22Rv1 (cell line): ENCODE results near the gene ADAMTS2.

Source experiments
- H3K27ac ChIP-seq: fragments of 450-650 bp; 2 replicates; pipeline ENCODE4 v1.5.1; 2017
- CTCF ChIP-seq: fragments of 450-650 bp; IDR thresholded peaks from 2 replicates; pipeline ENCODE4 v1.5.1; 2017; ENCODE audit warnings: mild to moderate bottlenecking
- ZFX ChIP-seq: fragments of 450-650 bp; IDR thresholded peaks from 2 replicates; pipeline ENCODE4 v1.6.1; 2017; ENCODE audit warnings: antibody characterized with exemption, borderline replicate concordance

The ADAMTS2 gene

GRCh38 chr5:179230061-179230461, 115.2 kb downstream of the ADAMTS2 start:
- TF ChIP-seq CTCF (no peak), ZFX (no peak)
- no peak overlapping the region for H3K27ac ChIP-seq

GRCh38 chr5:179229331-179229831, 115.9 kb downstream of the ADAMTS2 start:
- no peak for TF ChIP-seq ZFX
- no peak for TF ChIP-seq CTCF
- H3K27ac ChIP-seq: no peak overlapping the region

DNA sequence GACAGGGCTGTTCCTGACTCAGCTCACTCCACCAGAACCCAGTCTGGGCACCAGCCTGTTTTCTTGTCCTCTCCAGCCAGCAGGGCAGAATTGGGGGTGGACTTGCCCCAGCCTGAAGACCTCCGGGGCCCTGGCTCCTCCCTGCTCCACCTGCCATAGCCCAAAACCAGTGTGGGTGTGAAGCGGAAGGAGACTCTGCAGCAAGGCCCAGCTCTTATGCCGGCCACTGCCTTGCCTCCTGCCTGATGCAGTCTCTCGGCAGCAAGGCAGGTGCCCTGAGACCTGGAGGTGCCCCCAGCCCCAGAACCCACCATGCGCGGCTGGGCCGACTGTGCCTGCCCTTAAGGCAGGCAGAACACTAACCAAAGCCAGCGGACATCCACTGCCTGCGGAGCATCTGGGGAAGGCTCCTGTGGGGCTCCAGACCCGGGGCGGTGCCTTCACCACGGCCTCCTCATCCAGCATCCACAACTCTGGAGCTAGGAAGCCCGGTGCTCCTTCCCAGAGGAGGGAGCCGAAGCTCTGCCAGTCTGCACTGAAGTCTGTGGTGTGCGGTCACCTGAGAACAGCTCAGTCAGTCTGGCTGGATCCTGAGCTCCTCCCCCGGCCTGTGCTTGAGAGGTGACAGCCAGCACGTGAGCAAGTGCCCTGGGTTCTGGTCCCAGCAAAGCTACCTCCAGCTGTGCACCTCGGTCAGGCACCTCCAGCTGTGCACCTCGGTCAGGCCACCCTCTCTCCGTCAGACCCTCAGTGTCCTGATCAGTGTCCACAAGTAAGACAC, 116.7 kb downstream of the ADAMTS2 start:
- TF ChIP-seq ZFX (no peak), CTCF (no peak)
- no peak overlapping the region for H3K27ac ChIP-seq

DNA sequence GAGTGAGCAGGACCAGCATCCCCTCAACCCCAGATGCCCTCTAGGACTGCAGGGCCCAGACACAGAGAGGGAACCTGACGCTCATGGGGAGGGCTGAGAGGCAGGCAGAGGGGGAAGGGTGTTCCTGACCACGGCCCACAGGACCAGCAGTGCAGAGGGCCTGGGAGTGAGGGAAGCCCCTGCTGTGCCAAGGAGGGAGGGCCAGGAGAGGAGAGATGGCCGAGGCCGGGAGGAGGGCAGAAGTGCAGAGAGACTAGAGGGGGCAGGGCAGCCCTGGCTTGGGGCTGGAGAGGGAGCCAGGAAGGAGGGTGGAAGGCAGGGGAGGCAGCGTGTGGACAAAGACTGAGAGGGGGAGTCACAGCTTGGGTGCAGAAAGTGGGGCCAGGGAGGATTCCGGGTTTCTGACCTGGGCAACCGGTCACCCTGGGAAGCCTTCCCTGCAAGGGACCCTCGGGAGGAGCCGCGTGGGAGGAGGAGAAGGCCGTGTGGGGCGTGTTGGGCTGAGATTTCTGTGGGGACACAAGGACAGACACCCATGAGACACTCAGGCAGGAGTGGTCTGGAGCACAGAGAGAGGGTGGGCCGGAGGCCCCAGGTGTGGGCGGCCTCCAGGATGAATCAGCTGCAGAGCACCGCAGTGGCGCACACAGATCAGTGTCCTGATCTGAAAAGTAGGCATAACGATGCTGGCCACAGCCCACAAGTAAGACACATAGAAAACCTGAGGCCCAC, 117.5 kb downstream of the ADAMTS2 start:
- H3K27ac ChIP-seq: no peak overlapping the region
- TF ChIP-seq ZFX (no peak), CTCF (no peak)

DNA sequence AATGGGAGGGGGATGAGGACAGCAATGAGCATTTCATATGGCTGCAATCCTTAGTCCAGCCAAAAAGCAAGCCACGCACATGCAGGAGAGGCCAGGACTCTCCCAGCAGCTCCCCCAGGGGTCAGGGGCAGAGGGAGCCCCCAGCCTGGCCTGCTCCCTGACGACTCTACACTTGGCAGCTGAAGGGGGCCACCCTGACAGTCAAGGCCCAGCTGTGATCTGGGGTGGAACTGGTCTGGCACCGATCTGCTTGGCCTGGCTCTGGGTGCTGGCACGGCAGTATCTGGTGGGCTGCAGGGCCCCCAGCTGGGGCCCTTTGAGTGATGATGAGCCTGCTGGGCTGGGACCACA, 118.1 kb downstream of the ADAMTS2 start:
- no peak overlapping the region for H3K27ac ChIP-seq
- TF ChIP-seq ZFX: no peak
- no peak for TF ChIP-seq CTCF

DNA sequence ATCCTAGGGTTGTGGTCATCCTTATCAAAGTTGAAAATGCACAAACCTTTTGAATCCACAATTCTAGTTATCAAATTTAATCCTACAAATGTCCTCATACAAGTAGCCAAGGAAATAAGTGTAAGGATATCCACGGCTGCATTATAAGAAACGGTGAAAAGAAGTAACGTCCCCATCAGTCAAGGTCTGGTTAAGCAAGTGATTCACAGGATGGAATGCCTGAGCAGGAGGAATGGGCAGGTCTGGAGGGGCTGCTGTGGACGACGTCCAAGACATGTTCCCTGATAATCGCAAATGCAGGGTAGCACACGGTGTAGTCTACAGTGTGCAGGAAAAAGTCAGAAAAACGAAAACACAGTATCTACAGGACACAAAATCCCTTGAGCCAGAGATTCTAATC, 118.6 kb downstream of the ADAMTS2 start:
- TF ChIP-seq CTCF: no peak
- TF ChIP-seq ZFX: no peak
- no peak overlapping the region for H3K27ac ChIP-seq

GRCh38 chr5:179225387-179225786, 119.9 kb downstream of the ADAMTS2 start:
- no peak overlapping the region for H3K27ac ChIP-seq
- TF ChIP-seq ZFX (no peak), CTCF (no peak)
